Fibroblast of skin of back (primary cell): ENCODE measurements around the gene TNS1.

ENCODE experiments used
- DNase-seq: peaks from one replicate; pipeline ENCODE4 v3.0.0-alpha.2; 2013

The TNS1 gene

GRCh38 chr2:217955881-217956493 lies 46.8 kb downstream of the TNS1 start:
- DNase-seq = no peak

- DNase-seq = no peak
These were observed 47.6 kb downstream of the TNS1 start for GRCh38 chr2:217954971-217955740.

GRCh38 chr2:217954469-217954868 lies 48.3 kb downstream of the TNS1 start:
- DNase-seq = no peak

GRCh38 chr2:217954051-217954450 lies 48.7 kb downstream of the TNS1 start:
- DNase-seq = no peak

- no peak for DNase-seq
These were observed 49.3 kb downstream of the TNS1 start for GRCh38 chr2:217953531-217953932.

- no peak for DNase-seq
These were observed 49.7 kb downstream of the TNS1 start for GRCh38 chr2:217953011-217953481.

- no peak for DNase-seq
These were observed 50.4 kb downstream of the TNS1 start for GRCh38 chr2:217952409-217952808.

GRCh38 chr2:217951521-217952247 lies 51.1 kb downstream of the TNS1 start:
- no peak for DNase-seq

GRCh38 chr2:217951091-217951490 lies 51.7 kb downstream of the TNS1 start:
- DNase-seq = peak; percentile 50

GRCh38 chr2:217950401-217950871 lies 52.4 kb downstream of the TNS1 start:
- DNase-seq = no peak

- no peak for DNase-seq
These were observed 53.3 kb downstream of the TNS1 start for GRCh38 chr2:217949447-217949846.

- DNase-seq = no peak
These were observed 53.9 kb downstream of the TNS1 start for GRCh38 chr2:217948897-217949296.

GRCh38 chr2:217948351-217948791 lies 54.4 kb downstream of the TNS1 start:
- DNase-seq = no peak

- no peak for DNase-seq
These were observed 55.1 kb downstream of the TNS1 start for GRCh38 chr2:217947383-217948350.

GRCh38 chr2:217946051-217946450 lies 56.7 kb downstream of the TNS1 start:
- DNase-seq = no peak

- no peak for DNase-seq
These were observed 57.3 kb downstream of the TNS1 start for GRCh38 chr2:217945530-217945929.

GRCh38 chr2:217944923-217945322 lies 57.9 kb downstream of the TNS1 start:
- no peak for DNase-seq

- DNase-seq = no peak
These were observed 58.4 kb downstream of the TNS1 start for GRCh38 chr2:217944366-217944765.

GRCh38 chr2:217943446-217944321 lies 59.1 kb downstream of the TNS1 start:
- peak; percentile 81 for DNase-seq

- no peak for DNase-seq
These were observed 60.0 kb downstream of the TNS1 start for GRCh38 chr2:217942731-217943335.
